AG04449 (cell line): ENCODE measurements around the gene CACNA2D4.

ENCODE experiments used
- CTCF ChIA-PET: fragments of 350-600 bp; formaldehyde crosslinking; extraction: SDS; loops from one replicate; lab custom pipeline; 2021; ENCODE audit warnings: antibody characterized with exemption; lab: Yijun Ruan, JAX
- POLR2A ChIA-PET: fragments of 400-600, 350-600 bp; formaldehyde crosslinking; extraction: SDS; loops from one replicate; lab custom pipeline; 2020; ENCODE audit warnings: antibody characterized with exemption, inconsistent platforms; lab: Yijun Ruan, JAX
- DNase-seq: peaks from one replicate; pipeline ENCODE4 v3.0.0-alpha.2; 2010; ENCODE audit warnings: low read depth, low spot score
- H3K4me3 ChIP-seq: 2 replicates; pipeline ENCODE4 v1.5.1; 2011; ENCODE audit warnings: low read depth, mild to moderate bottlenecking, control low read depth, low read length
- TF ChIP-seq, protein P1 (sequence below): IDR thresholded peaks from one replicate; pipeline ENCODE4 v1.5.1; 2011; ENCODE audit warnings: mild to moderate bottlenecking, moderate library complexity, low read length, control low read depth, inconsistent platforms; ENCODE audit not compliant: insufficient read depth; ENCODE audit errors: missing control alignments

Gene CACNA2D4

DNA sequence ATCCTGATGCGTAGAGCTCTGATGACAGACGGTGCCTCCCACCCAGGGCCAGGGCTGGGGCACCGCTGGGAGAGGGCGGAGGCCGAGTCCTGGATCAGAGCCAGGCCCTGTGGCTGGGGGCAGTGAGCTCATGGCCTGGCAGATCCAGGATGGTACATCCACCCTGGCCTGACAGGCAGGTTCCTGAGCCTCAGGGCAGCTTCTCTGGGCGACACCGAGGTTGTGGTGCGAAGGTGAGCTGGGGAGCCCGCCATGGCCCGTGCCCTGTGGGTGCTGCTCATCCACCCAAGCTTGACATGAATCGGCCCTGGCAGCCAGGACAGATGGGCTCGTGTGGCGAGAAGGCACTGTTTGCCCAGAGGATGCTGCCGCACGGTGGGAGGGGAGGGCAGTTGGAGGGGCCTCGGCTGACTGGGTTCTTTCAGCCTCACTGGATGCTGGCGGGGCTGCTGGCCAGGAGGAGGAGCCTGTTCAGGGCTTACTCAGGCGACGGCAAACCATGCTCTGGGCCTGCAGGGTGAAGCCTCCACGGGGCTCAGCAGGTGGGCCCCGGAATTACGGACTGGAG is 81.5 kb downstream of the CACNA2D4 start:
- ChIA-PET CTCF (interaction anchor here (0.6 kb wide), 1 partner anchor 103 kb away, joined by 3 read pairs; no protein-coding TSS in a partner anchor), POLR2A (no interaction called here)
- no peak for DNase-seq
- TF ChIP-seq, protein P1, sequence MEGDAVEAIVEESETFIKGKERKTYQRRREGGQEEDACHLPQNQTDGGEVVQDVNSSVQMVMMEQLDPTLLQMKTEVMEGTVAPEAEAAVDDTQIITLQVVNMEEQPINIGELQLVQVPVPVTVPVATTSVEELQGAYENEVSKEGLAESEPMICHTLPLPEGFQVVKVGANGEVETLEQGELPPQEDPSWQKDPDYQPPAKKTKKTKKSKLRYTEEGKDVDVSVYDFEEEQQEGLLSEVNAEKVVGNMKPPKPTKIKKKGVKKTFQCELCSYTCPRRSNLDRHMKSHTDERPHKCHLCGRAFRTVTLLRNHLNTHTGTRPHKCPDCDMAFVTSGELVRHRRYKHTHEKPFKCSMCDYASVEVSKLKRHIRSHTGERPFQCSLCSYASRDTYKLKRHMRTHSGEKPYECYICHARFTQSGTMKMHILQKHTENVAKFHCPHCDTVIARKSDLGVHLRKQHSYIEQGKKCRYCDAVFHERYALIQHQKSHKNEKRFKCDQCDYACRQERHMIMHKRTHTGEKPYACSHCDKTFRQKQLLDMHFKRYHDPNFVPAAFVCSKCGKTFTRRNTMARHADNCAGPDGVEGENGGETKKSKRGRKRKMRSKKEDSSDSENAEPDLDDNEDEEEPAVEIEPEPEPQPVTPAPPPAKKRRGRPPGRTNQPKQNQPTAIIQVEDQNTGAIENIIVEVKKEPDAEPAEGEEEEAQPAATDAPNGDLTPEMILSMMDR, result no peak
- H3K4me3 ChIP-seq, result no peak overlapping the region

DNA sequence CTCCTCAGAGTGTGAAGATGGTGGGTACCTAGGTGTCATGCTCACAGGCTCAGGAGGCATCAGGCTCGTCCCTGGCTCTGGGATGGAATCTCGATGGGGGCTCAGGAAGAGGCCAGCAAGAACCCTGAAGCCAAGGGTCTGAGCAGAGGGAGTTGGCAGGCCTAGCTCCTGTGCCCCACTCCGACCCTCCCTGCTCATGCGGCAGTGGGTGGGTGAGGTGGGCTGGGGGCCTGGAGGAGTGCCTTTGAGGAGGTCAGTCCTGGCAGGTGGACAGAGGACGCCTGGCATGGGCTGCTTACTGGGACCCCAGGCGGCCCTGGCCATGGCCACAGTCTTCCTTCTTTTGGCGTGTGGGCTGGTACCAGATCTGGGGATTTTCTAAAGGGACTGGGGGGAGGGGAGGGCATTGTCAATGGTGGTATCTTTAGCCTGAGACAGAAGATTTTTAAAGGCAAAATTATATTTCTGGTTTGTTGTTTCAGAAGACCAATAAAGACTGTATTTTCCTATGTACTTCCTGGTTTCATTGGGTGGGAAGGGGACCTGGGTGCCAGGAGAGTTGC is 82.1 kb downstream of the CACNA2D4 start:
- ChIA-PET POLR2A (no interaction called here), CTCF (no interaction called here)
- no peak overlapping the region for H3K4me3 ChIP-seq
- TF ChIP-seq, protein P1, result no peak
- DNase-seq, result no peak

DNA sequence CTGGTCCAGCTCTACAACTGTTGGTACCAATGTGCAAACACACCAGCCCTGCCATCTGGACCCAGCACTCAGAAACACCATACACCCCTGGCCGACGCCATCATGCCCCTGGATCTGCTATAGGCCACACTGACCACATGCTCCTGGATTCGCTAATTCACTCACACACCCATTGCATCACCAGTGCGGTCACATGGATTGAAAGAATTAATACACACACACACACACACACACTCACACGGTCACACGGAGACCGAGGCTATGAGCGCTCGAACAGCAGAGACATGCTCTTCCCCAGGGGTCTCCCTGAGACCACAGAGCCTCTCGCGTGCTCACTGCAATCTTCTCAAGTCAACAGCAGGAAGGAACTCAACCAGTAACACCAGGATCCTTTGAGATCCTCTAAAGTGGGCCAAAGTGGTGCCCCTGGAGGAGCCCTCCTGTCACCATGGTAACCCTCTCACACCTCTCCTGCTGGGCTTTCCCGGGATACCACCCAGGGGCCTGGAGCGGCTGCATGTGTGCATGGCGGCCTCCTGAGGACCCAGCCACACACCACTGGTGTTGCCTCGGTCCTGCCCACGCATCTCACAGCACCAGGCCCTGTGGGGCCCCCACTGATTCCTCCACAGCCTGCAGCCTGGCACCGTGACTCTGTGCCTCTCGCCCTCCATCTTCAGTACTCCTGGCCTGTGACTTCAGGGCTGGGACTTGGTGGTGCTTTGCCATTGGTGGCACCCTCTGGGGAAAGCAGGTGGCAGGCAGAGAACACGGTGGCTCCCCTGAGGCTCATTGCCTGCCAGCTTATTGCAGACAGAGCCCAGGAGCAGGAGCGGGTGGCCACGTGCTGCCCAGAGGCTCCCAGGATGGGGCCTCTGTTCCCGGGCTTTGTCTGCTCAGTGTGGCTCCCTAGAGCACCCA is 83.0 kb downstream of the CACNA2D4 start:
- TF ChIP-seq, protein P1, result no peak
- CTCF ChIA-PET, result interaction anchor here (1.5 kb wide), 1 partner anchor 104 kb away, joined by 6 read pairs; no protein-coding TSS in a partner anchor
- POLR2A ChIA-PET, result no interaction called here
- H3K4me3 ChIP-seq, result no peak overlapping the region
- DNase-seq, result no peak

DNA sequence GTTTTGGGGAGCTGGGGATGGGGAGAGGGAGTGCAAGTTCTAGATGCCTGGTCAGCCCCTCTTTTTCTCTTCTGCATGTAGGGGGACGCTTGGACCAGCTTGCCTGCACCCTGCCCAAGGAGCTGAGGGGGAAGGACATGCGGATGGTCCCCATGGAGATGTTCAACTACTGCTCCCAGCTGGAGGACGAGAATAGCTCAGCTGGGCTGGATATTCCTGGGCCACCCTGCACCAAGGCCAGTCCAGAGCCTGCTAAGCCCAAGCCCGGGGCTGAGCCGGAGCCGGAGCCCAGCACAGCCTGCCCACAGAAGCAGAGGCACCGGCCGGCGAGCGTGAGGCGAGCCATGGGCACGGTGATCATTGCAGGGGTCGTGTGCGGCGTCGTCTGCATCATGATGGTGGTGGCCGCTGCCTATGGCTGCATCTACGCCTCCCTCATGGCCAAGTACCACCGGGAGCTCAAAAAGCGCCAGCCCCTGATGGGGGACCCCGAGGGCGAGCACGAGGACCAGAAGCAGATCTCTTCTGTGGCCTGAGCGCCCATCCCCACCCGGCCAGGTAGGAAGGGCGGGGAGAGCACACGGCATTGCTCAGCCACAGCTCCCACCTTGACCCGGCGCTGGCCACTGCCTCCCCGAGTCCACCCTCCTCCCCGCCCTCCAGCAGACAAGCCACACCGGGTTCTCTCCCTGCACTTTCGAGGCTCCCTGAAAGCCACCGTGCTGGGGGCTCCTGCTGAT is 84.1 kb downstream of the CACNA2D4 start:
- no peak for DNase-seq
- TF ChIP-seq, protein P1, result no peak
- CTCF ChIA-PET, result interaction anchor here (1.5 kb wide), 1 partner anchor 105 kb away, joined by 6 read pairs; no protein-coding TSS in a partner anchor
- POLR2A ChIA-PET, result no interaction called here
- H3K4me3 ChIP-seq, result no peak overlapping the region

DNA sequence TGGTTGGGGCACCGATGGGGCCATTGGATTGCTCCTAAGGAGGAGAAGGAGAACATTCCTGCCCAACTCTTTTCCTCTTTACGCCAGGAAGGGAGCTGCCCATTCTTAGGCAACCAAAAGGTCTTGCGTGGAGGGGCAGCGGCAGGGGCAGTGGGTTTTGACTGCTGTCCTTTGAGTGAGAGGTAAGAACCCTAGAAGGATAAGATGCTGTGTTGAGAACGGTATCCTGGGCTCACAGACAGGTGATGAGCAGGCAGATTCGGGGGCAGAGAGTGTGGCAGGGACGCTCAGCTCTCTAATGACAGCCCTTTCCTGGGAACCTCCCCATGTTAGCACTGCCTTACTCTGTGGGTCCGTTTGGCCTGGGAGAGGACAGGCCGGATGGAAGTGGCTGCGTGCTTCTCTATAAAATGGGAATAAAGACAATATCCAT is 84.8 kb downstream of the CACNA2D4 start:
- TF ChIP-seq, protein P1, result no peak
- no peak for DNase-seq
- ChIA-PET CTCF (interaction anchor here (1.5 kb wide), 1 partner anchor 106 kb away, joined by 6 read pairs; no protein-coding TSS in a partner anchor), POLR2A (no interaction called here)
- H3K4me3 ChIP-seq, result no peak overlapping the region
